HepG2 (cell line): ENCODE measurements around the gene KIRREL3. TPM values are rescaled to one million over a fixed set of nuclear protein-coding genes. Genes with fewer than 3 reads are reported as not detected.

ENCODE experiments used
- ATAC-seq: fragments of 200-7000 bp; cut with Tn5 transposase; 3 replicates; pipeline ENCODE4 v1.9.1; 2020; ENCODE audit warnings: mild to moderate bottlenecking, moderate library complexity
- BruUV-seq: library from RNA; stranded (reverse); fragments of 400-500 nt; replicated peaks from 2 replicates; lab custom pipeline; 2021; lab: Mats Ljungman, UMichigan
- CTCF ChIA-PET: fragments of 300-600 bp; formaldehyde crosslinking; extraction: SDS; loops from one replicate; lab custom pipeline; 2021; ENCODE audit warnings: low total read pairs, inconsistent platforms, low intra/inter-chr PET ratio; lab: Yijun Ruan, JAX
- POLR2A ChIA-PET: fragments of 350-600 bp; sonication (Branson Sonifier 250); formaldehyde crosslinking; loops from one replicate; lab custom pipeline; 2020; ENCODE audit warnings: antibody characterized with exemption, inconsistent platforms; lab: Yijun Ruan, JAX
- DNase-seq: peaks from one replicate; pipeline ENCODE4 v3.0.0-alpha.2; 2015; ENCODE audit warnings: low spot score
- FAIRE-seq: peaks from 3 replicates; lab custom pipeline; 2011; peaks lifted over from hg19 to GRCh38; lab: Jason Lieb, UNC
- H2AFZ ChIP-seq: one replicate; pipeline ENCODE4 v1.6.1; 2011; ENCODE audit warnings: low read length, inconsistent platforms
- H3K27ac ChIP-seq: fragments of 300-600 bp; 3 replicates; pipeline ENCODE4 v1.8.0; 2011; ENCODE audit warnings: mixed run types, mild to moderate bottlenecking, mixed read lengths, low read length, inconsistent platforms; ENCODE audit not compliant: insufficient read depth; ENCODE audit errors: extremely low read length
- H3K27me3 ChIP-seq, 2 experiments: fragments of 200-600 bp in 1 of 2; 2 replicates in 1 of 2; 3 replicates in 1 of 2; pipeline versions ENCODE4 v1.6.0 to v1.8.0; 2011; ENCODE audit warnings: low read length in 2 of 2, mild to moderate bottlenecking in 2 of 2, moderate library complexity in 2 of 2, inconsistent platforms in 1 of 2; ENCODE audit not compliant: insufficient read depth in 2 of 2, control insufficient read depth in 1 of 2
- H3K36me3 ChIP-seq, 2 experiments: fragments of 200-600 bp in 1 of 2; replicated peaks in 1 of 2; 2 replicates in 1 of 2; 3 replicates in 1 of 2; pipeline versions ENCODE4 v1.5.1 to v1.8.0; 2011; ENCODE audit warnings: low read length in 2 of 2, inconsistent platforms in 1 of 2; ENCODE audit not compliant: insufficient read depth in 2 of 2, control insufficient read depth in 1 of 2
- H3K4me1 ChIP-seq: 2 replicates; pipeline ENCODE4 v1.5.1; 2012; ENCODE audit warnings: low read length, inconsistent platforms; ENCODE audit not compliant: insufficient read depth
- H3K4me2 ChIP-seq: 2 replicates; pipeline ENCODE4 v1.6.0; 2011; ENCODE audit warnings: low read depth, low read length, inconsistent platforms
- H3K4me3 ChIP-seq, 3 experiments: fragments of 200-600 bp in 1 of 3; sonication (generic), shearing (Covaris generic) in 1 of 3; replicated peaks in 1 of 3; 2 replicates each; pipeline ENCODE4 v1.5.1; 2011 to 2016; ENCODE audit warnings: low read length in 3 of 3, inconsistent platforms in 2 of 3, low read depth in 2 of 3, mild to moderate bottlenecking in 2 of 3, control low read depth in 1 of 3, mixed read lengths in 1 of 3; ENCODE audit not compliant: insufficient read depth in 1 of 3
- H3K79me2 ChIP-seq: one replicate; pipeline ENCODE4 v1.6.1; 2011; ENCODE audit warnings: low read length, inconsistent platforms; ENCODE audit not compliant: insufficient read depth
- H3K9ac ChIP-seq: 2 replicates; pipeline ENCODE4 v1.6.0; 2011; ENCODE audit warnings: mild to moderate bottlenecking, low read depth, low read length, inconsistent platforms; ENCODE audit not compliant: insufficient read depth
- H3K9me3 ChIP-seq: 2 replicates; pipeline ENCODE4 v1.5.1; 2012; ENCODE audit warnings: mild to moderate bottlenecking, low read length
- H4K20me1 ChIP-seq: 2 replicates; pipeline ENCODE4 v1.6.0; 2011; ENCODE audit warnings: inconsistent platforms, mild to moderate bottlenecking, low read length, moderate library complexity; ENCODE audit not compliant: insufficient read depth
- CHCHD3 ChIP-seq: sonication (generic); formaldehyde crosslinking; IDR thresholded peaks from 2 replicates; pipeline ENCODE4 v1.8.0; 2022; ENCODE audit warnings: mild to moderate bottlenecking, missing genetic modification reagents, moderate library complexity
- ELF3 ChIP-seq: IDR thresholded peaks from 2 replicates; pipeline ENCODE4 v1.6.1; 2016; ENCODE audit warnings: missing genetic modification reagents, missing compliant biosample characterization
- FOXJ3 ChIP-seq: sonication (generic); formaldehyde crosslinking; IDR thresholded peaks from 2 replicates; pipeline ENCODE4 v1.4.0; 2020; ENCODE audit warnings: missing genetic modification reagents, mild to moderate bottlenecking, borderline replicate concordance
- ISX ChIP-seq: sonication (generic); formaldehyde crosslinking; conservative IDR thresholded peaks from 2 replicates; pipeline ENCODE4 v1.5.0; 2020; ENCODE audit warnings: missing genetic modification reagents
- MEIS1 ChIP-seq: sonication (generic); formaldehyde crosslinking; IDR thresholded peaks from 2 replicates; pipeline ENCODE4 v1.9.0; 2021; ENCODE audit warnings: mild to moderate bottlenecking, missing genetic modification reagents, moderate library complexity, borderline replicate concordance
- NCOA1 ChIP-seq: sonication (generic); formaldehyde crosslinking; IDR thresholded peaks from 2 replicates; pipeline ENCODE4 v1.9.0; 2021; ENCODE audit warnings: missing genetic modification reagents
- NR1H2 ChIP-seq: sonication (generic); formaldehyde crosslinking; IDR thresholded peaks from 2 replicates; pipeline ENCODE4 v1.8.1; 2022; ENCODE audit warnings: low read depth, missing genetic modification reagents, borderline replicate concordance
- POLR2AphosphoS2 ChIP-seq: IDR thresholded peaks from 2 replicates; pipeline ENCODE4 v1.6.1; 2011; ENCODE audit warnings: low read depth, low read length, improper control_type of control experiment
- SNRNP70 ChIP-seq: fragments of 200-400 bp; formaldehyde crosslinking; IDR thresholded peaks from 2 replicates; pipeline ENCODE4 v1.6.1; 2017; ENCODE audit warnings: mild to moderate bottlenecking, low read depth, low read length, moderate library complexity
- TARDBP ChIP-seq: sonication (generic); formaldehyde crosslinking; IDR thresholded peaks from 2 replicates; pipeline ENCODE4 v1.8.0; 2022; ENCODE audit warnings: mild to moderate bottlenecking, missing genetic modification reagents
- ZBTB46 ChIP-seq: sonication (generic); formaldehyde crosslinking; IDR thresholded peaks from 2 replicates; pipeline ENCODE4 v1.4.0; 2020; ENCODE audit warnings: mild to moderate bottlenecking, missing genetic modification reagents, borderline replicate concordance
- ZNF121 ChIP-seq: sonication (generic); formaldehyde crosslinking; IDR thresholded peaks from 2 replicates; pipeline ENCODE4 v1.5.0; 2020; ENCODE audit warnings: mild to moderate bottlenecking, missing genetic modification reagents
- ZNF687 ChIP-seq: sonication (generic); formaldehyde crosslinking; IDR thresholded peaks from 2 replicates; pipeline ENCODE4 v1.5.1; 2020; ENCODE audit warnings: mild to moderate bottlenecking, missing genetic modification reagents, moderate library complexity
- ZNF713 ChIP-seq: sonication (generic); formaldehyde crosslinking; IDR thresholded peaks from 2 replicates; pipeline ENCODE4 v1.4.0; 2020; ENCODE audit warnings: mild to moderate bottlenecking, missing genetic modification reagents
- ZNF737 ChIP-seq: sonication (generic); formaldehyde crosslinking; IDR thresholded peaks from 2 replicates; pipeline ENCODE4 v1.5.0; 2020; ENCODE audit warnings: missing genetic modification reagents, mild to moderate bottlenecking, borderline replicate concordance
- ZNF788 ChIP-seq: sonication (generic); formaldehyde crosslinking; IDR thresholded peaks from 2 replicates; pipeline ENCODE4 v1.5.0; 2020; ENCODE audit warnings: mild to moderate bottlenecking, missing genetic modification reagents, borderline replicate concordance
- WGBS: methylation state at CpG from one replicate; pipeline ENCODE4 v1.1.6; 2017; ENCODE audit warnings: low lambda C conversion rate; 5-methylcytosine and 5-hydroxymethylcytosine counted together
- in situ Hi-C: cut with HindIII; loops from 2 replicates; pipeline ENCODE4 v1.10.0; 2017; ENCODE audit warnings: low pct_unique_long_range_greater_than_20kb; ENCODE audit not compliant: extremely low pct_ligation_motif_present
- intact Hi-C: fragments of 100-400 bp; cut with micrococcal nuclease; formaldehyde crosslinking; loops from one replicate; pipeline ENCODE4 v1.10.0; 2022; ENCODE audit not compliant: unreplicated experiment
- polyA plus RNA-seq, 8 experiments: library from polyadenylated mRNA; depleted of rRNA in 3 of 8; stranded (reverse) in 7 of 8; unstranded in 1 of 8; fragments of >200 nt; fragmentation: Illumina TruSeq in 4 of 8; extraction: Trizol in 4 of 8; gene quantifications; 2 replicates each; pipeline versions ENCODE4 v1.2.1 to v1.2.3, GENCODE V29; 2011 to 2016; ENCODE audit warnings: low read depth in 4 of 8, missing spikeins in 1 of 8, mixed read lengths in 1 of 8; ENCODE audit not compliant: insufficient read depth in 1 of 8
- total RNA-seq, 5 experiments: library from RNA; depleted of rRNA; stranded (reverse); fragments of >200 nt; fragmentation: Illumina TruSeq; extraction: Trizol; gene quantifications; 2 replicates each; pipeline ENCODE4 v1.2.3, GENCODE V29; 2016; ENCODE audit warnings: low read depth in 1 of 5

The KIRREL3 gene
- total and polyA plus RNA-seq, 2 of the 13 experiments (the other 11 are each of a cell fraction or from before 2014, with no cell fraction given): not detected

GRCh38 chr11:126518071-126518971 lies 482.2 kb downstream of the KIRREL3 start:
- POLR2A ChIA-PET: no interaction called here
- 37% methylated on average over 17 of the region's 20 CpGs for WGBS
- Histone ChIP-seq H3K9me3 (no peaks in the 10 kb centered on the region), H3K4me1 (no peaks in the 10 kb centered on the region), H3K4me2 (no peak overlapping the region), H4K20me1 (no peaks in the 10 kb centered on the region), H3K4me3 (no peak overlapping the region), H3K27ac (no peak overlapping the region), H3K27me3 (peaks cover 5 to 70% of the 10 kb centered on the region in 2 experiments), H3K36me3 (no peaks in the 10 kb centered on the region), H3K79me2 (no peaks in the 10 kb centered on the region), H3K9ac (no peak overlapping the region), H2AFZ (no peak overlapping the region)
- intact Hi-C loops (no loop called here), in situ Hi-C loops (no loop called here)
- no peak for FAIRE-seq
- BruUV-seq: no TSS peak
- no peak for DNase-seq
- no peak for ATAC-seq
- CTCF ChIA-PET: no interaction called here
- TF ChIP-seq ZBTB46 (CRISPR knock-in tag) (no peak), ZNF788 (CRISPR knock-in tag) (no peak), TARDBP (CRISPR knock-in tag) (no peak), ISX (CRISPR knock-in tag) (no peak), CHCHD3 (no peak), ZNF687 (CRISPR knock-in tag) (no peak), ZNF713 (no peak), MEIS1 (CRISPR knock-in tag) (no peak), NCOA1 (CRISPR knock-in tag) (no peak), SNRNP70 (no peak), ZNF737 (CRISPR knock-in tag) (no peak), FOXJ3 (no peak), ZNF121 (CRISPR knock-in tag) (no peak), ELF3 (CRISPR knock-in tag) (no peak), POLR2AphosphoS2 (no peak), NR1H2 (CRISPR knock-in tag) (no peak)
